ENCODE results near the gene CDC14B. TPM values are rescaled to one million over a fixed set of nuclear protein-coding genes. Genes with fewer than 3 reads are reported as not detected.

CDC14B gene
- total RNA-seq, 1 donor from 2014 or later = 8.4 TPM

DNA sequence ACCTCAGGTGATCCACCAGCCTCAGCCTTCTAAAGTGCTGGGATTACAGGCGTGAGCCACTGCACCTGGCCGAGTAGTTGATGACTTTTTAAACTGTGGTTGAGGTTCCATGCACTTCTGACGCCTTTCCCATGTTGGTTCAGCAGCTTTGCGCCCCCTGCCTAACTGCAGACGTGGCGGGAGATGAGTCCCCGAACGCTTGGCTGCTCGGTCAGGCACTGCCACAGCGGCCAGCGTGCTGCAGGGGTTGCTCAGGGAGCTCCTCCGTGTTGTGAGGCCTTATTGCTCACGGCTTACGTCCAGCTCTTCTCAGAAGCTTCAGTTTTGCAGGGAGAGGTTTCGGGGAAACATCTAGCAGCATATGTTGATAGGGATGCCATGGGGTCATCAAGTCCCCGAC lies 134.4 kb downstream of the CDC14B start:
- DNase-seq (ENCODE audit: low spot score) = no peak

DNA sequence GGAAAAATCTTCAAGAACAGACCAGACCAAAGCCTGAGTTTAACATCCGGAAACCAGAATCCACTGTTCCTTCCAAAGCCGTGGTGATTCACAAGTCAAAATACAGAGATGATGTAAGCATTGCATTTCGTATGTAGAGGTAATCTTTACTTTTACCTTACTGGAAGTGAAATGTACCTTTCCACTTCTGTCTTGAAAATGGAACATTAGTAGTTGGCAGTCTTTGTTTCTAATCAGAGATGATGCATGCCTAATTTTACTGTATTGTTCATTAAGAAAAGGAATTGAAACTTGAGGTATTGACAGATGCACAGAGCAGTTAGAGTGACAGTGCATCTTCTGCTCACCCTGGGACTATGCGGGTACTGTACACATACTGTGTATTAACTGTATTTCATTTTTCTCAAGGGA lies 135.1 kb downstream of the CDC14B start:
- no peak for DNase-seq (ENCODE audit: low spot score)

DNA sequence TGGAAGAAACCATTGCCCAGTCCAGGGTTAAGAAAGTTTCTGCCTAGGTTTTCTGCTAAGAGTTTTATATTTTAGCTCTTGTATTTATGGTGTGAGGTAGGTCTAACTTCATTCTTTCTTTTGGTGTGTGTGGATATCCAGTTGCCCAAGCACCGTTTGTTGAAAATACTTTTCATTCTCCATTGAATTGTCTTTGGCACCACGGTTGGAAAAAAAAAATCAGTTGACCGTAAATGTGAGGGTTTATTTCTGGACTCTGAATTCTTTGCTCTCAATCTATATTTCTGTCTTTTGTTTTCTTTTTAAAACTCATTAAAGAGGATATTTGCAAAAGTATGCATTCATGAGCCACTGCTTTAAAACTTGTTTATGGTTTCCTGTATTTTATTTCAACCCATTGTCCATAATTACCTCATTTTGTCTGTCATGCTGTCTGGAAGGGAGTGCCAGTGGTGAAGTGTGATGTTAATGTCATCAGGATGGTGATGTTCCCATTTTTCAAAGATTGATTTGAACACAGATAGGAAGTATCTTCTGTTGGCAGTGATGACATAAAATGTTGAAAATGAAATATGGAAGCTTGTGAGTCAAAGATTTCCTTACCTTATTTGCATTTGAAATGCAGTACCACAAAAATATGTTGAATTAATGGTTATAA lies 135.8 kb downstream of the CDC14B start:
- DNase-seq (ENCODE audit: low spot score) = no peak

DNA sequence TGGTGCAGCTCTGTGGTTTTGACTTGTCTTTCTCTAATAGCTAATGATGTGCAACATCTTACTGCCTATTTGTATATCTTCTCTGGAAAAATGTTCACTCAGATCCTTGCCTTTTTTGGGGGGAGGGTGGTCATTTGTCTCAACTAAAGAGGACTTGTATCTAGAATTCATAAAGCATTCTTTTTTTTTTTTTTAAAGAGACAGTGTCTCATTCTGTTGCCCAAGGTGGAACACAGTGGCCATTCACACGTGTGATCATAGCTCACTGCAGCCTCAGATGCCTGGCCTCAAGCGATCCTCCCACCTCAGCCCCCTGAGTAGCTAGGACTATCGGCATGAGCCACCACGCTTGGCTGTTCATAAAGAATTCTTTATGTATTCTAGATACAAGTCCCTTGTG lies 136.4 kb downstream of the CDC14B start:
- no peak for DNase-seq (ENCODE audit: low spot score)

DNA sequence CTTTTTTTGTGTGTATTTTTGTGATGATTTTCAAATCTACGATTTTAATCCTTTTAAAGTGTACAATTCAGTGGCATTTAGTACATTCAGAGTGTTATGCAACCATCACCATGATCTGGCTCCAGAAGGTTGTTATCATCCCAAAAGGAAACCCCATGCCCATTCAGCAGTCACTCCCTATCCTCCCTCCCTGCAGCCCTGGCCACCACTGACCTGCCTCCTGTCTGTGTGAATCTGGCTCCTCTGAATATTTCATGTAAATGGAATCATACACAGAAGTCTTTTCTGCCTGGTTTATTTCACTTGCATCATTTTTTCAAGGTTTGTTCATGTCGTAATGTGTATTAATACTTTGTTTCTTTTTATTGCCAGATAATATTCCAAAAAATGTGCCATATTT lies 137.2 kb downstream of the CDC14B start:
- DNase-seq (ENCODE audit: low spot score) = no peak

DNA sequence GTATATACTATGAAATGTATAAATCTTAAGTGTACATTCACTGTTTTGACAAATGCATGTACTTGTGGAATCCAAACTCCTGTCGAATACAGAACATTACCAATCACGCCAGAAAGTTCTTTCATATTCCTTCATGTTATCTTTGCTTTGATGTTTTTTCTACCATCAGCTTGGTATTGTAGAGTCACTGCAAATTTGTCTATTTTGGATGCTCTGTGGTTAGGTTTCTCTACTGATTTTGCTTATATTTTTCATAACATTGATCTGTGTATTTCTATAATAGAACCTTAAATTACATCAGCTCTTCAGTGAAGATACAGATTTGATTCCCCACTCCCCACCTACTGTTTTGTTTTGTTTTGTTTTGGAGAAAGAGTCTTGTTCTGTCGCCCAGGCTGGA lies 138.9 kb downstream of the CDC14B start:
- DNase-seq (ENCODE audit: low spot score) = no peak

DNA sequence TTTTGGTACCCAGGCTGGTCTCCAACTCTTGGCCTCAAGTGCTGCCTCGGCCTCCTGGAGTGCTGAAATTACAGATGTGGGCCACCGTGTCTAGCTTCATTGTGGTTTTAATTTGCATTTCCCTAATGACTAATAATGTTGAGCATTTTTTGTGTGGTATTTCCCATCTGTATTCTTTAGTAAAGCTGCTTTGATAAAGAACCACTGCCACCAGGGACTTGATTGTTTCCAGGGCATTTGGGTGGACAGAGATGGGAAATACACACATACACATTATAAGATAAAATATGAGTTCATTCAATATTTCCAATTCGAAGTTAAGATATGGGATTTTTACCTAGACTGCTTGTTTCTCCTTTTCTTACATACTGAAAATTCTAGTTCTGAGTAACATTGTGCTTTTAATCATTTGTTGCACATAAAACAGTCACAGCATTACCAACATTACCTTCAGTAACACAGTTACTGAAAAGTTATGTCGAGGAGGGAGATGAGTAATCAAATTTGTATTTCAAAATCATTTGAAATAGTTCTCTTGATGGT lies 140.7 kb downstream of the CDC14B start:
- DNase-seq (ENCODE audit: low spot score) = no peak

DNA sequence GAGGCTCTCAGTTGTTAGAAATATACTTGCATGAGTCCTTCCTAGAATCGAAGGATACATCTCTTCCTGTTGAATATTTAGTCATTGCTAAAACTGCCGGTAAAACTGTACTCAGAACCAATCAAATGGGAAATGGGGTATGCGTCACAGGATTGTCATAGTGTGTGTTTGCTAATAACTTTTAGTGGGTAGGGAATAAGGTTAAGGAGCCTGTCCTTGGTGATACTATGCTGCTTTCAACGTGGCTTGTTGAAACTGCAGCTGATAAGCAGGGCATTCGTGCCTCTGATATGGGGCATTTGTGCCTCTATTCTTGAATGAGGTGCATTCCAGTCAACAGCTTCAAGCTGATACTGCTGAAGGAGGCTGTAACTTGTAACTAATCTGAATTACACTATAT lies 143.1 kb downstream of the CDC14B start:
- no peak for DNase-seq (ENCODE audit: low spot score)

DNA sequence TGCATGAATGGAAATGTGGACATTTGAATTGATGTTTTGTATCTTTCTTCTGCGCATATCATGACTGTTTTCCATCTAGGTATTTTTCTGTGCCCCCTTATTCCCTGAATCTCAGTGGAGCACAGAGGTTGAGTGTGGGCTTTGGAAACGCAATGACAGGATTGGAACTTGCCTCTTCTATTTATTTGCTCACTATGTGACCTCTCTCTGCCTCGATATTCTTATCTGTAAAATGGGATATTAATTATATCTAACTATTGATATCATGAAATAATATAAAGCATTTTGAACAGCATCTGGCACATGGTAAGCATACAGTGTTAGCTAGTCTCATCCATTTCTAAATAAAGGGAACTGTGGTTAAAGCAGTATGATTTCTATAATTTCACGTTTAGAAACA lies 143.6 kb downstream of the CDC14B start:
- no peak for DNase-seq (ENCODE audit: low spot score)

DNA sequence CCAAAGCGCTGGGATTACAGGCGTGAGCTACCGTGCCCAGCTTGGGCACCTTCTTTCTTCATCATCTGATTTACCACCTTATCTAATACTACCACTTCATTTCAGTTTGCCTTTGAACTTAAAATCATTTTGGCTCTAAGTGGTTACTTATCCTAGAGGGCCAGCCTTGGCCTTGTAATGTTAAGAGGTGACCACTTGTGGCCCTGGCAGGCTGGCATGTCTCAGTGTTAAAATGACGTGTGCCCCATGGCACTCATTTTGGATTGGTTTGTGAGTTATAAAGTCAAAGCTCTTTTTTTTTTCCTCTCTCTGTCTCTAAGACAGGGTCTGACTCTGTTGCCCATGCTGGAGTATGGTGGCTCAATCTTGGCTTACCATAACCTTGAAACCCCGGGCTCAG lies 151.9 kb downstream of the CDC14B start:
- DNase-seq (ENCODE audit: low spot score) = no peak

DNA sequence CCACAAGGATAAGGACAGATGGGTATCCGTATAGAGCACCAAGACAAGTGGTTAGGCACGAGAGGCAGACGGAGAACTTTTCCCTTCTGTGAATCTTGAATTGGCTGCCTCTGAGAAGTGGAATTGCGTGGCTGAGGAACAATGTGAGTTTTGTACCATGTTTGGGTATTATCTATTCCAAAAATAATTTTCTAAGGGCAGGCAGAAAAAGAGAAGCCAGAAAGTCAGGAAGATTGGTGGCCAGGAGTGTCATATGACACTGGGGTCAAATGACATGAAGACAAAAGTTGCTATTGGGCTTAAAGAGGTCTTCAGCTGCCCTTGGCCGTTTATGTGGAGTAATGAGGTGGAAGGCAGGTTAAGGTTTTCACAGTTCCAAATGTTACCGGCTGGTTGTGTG lies 155.2 kb downstream of the CDC14B start:
- no peak for DNase-seq (ENCODE audit: low spot score)

DNA sequence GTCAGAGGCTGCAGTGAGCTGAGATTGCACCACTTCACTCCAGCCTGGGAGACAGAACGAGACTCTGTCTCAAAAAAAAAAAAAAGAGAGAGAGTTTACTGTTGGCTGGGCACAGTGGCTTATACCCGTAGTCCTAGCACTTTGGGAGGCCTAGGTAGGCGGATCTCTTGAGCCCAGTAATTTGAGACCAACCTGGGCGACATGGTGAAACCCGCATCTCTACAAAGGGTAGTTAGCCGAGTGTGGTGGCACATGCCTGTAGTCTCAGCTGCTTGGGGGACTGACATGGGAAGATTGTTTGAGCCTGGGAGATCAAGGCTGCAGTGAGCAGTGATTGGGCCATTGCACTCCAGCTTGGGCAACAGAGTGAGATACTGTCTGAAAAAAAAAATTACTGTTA lies 157.1 kb downstream of the CDC14B start:
- DNase-seq (ENCODE audit: low spot score) = no peak

DNA sequence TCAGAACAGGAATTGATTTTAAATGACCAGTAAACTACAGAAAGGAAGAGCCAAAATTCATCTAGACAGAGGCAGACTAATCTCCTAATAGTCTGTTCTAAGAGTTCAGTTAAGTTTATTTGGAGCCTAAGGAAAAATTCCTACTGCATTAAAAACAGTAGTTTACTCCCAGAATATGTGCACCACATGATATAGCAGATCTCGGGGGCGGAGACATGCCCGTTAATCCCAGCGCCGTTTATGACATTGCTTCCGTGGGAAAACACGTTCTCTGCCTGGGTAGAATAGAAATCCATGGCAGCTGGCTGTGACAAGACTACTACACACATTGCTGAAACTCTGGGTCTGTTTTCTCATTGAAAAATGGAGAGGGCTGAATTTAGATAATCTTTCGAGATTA lies 158.3 kb downstream of the CDC14B start:
- peak; percentile 22 for DNase-seq (ENCODE audit: low spot score)

DNA sequence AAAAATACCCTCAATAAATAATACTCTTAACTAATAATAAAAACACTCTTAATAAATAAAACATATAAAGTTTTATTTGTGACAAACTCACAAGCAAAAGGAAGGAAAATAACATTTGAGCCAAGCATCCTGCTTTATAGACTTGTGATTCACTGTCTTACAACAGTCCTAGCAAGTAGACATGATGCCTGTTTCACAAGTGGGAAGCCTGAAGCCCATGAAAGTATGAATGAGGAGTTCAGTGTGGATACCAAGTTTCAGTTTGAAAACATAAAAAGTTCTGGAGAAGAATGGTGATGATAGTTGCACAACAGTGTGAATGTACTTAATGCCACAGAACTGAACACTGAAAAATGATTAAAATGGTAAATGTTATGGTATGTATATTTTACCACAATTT lies 158.8 kb downstream of the CDC14B start:
- no peak for DNase-seq (ENCODE audit: low spot score)

DNA sequence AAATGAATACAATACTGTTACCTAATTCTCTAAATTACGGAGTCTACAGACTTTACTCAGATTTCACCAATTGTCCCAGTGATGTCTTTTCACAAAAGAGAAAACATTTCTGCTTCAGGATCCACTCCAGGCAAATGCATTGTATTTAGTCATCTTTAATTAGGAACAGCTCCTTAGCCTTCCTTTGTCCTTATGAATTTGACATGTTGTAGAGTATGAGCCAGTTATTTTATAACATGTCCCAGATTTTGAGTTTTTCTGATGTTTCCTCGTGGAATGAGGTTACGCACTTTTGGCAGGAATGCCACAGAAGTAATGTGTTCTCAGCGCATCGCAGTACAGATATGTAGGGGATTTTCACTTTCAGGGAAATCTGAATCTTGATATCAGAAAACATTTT lies 159.2 kb downstream of the CDC14B start:
- no peak for DNase-seq (ENCODE audit: low spot score)

DNA sequence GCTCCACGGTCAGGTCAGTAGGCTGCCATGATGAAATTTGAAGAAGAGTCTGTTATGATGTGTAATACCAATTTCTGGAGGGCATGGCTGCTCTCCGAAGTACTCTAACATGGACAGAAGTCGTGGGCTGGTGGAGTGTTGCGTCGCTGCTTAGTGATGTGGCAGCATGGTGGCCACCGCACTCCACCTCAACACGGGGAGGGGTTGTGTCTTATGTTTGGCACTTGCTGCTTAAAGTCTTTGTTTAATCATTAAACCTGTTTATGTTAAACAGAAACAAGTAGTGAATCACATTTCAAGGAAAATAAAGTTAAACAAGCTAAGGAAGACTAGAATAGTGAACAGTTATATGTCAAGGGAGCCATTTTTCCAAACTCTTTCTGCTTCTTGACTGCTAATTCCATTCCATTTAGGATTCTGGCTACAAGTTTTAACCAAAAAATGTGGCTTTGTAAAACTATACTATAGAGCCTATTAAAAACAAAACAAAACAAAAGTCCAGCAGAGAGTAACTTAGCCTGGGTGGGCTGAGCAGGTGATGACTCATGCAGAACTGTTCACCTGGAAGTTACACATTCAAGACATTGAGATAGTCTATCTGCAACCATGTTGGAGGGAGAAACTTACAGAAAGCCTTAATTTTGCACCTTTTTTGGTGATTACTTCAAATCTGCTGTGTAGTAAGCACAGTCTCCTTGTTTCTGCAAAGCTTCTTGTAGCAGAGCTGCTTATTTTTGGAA lies 160.2 kb downstream of the CDC14B start:
- DNase-seq (ENCODE audit: low spot score) = no peak

DNA sequence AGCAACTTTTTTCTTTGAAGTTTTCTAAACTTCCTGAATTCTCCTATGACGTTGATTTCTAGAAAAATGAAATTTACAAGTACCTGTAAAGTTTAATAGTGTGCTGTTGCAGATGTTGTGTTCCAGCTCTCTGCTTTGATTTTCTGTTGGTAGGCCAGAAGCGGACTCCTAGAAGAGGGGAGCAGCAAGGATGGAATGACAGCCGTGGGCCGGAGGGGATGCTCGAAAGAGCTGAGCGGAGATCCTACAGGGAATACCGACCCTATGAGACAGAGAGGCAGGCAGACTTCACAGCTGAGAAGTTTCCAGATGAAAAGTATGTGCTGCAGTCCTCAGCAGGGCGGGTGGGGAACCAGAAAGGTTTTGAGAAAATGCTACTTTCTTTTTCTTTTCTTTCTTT lies 161.4 kb downstream of the CDC14B start:
- DNase-seq (ENCODE audit: low spot score) = no peak

DNA sequence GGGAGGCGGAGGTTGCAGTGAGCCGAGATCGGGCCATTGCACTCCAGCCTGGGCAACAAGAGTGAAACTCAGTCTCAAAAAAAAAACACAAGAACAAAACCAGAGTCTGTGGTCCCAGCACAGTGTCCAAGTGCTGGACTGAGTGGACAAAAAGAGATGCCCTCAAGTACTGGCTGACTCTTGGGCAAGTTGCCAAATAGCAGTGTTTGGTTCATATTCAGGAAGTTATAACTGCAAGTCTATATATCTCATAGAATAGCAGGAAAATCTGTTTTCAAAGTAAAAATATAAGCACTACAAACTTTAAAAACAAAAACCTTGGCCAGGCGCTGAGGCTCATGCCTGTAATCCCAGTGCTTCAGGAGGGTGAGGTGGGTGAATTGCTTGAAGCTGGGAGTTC lies 162.4 kb downstream of the CDC14B start:
- peak; percentile 19 for DNase-seq (ENCODE audit: low spot score)

DNA sequence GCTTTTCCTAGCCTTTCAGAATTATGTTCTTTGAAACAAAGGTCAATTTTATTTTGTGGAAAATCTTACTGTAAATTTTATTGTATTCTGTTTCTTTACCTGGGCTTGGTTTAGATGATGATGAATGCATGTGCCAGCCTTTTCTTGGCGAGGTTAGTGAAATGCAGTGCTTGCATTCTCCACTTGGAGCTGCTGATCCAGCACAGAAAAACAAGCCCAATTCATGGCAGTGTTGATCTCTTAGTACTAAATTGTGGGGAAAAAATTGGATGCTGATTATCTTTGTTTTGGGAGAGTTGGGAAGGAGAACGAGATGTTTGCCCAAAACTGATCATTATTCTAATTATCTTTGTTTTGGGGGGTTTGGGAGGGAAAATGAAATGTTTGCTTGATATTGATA lies 166.0 kb downstream of the CDC14B start:
- DNase-seq (ENCODE audit: low spot score) = peak; percentile 39

DNA sequence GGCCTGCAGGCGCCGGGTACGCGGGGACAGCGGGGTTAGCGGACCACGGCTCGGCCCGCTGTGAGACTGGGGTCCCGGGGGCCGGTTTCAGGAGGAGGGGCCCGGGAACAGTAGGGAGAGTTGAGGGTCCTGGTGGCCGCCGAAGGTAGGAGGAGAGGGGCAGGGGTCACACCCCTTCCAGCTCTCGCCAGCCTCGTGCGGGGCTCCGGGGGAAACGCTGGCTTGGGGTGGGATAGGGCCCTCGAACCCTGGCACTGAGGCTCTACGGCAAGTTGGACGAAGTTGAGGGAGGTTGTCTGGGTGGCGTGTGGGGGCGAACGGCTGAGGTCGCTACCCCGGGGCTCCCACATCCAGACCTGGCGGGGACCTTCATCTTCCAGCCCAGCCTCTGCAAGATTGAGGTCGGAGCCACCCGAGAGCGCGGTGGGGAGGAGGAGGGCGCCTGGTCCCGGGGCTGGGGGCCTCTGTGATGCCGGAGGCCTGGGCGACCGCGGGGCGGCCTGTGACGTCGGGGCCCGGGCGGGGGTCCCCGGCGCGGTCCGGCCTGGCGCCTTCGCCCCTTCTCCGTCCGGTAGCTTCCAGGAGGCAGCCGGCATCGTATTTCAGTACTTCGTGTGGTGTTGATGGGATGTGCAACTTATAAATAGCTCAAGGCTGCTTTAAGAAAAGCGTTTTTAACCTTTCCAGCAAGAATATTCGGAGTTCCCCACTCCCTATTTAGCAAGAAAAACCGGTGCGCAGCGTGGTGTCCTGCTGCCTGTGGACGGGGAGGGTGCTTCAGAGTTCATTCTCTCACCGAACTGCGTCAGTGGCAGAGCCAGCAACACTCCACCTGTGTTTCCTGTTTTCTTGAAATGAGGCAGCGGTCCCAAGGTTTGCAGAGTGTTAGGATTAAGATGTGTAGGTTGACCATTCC lies 168.8 kb downstream of the CDC14B start:
- peak; percentile 26 for DNase-seq (ENCODE audit: low spot score)

Measured in umbilical cord (tissue), 2 donors.